ENCODE results near the gene CERS6.

The CERS6 gene

DNA sequence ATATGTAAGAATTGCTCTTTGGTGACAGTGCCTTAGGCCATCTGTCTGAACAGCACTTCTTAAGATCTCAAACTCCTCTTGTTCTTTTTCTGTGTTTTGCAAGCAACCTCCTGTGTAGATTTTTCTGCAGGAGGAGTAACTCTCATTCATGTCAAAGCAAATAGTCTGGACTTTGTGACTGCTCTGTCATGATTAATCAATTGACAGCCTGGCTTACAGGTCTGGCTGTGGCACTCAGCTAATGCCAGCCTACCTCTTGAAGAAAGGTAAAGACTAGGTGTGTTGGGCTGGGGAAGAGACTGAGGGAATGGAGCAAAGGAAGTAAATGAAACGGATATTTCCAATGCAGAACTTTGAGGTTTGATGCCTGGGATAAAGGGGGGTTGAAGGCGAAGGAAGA, 156.6 kb downstream of the CERS6 start:
- H3K27me3 ChIP-seq (ENCODE audit: low read depth, low read length), result no peaks in the 10 kb centered on the region
- H3K9me3 ChIP-seq (ENCODE audit: control insufficient read depth in 1 of 2, low read length in 2 of 2), result no peaks in the 10 kb centered on the region
- no peak overlapping the region for H3K27ac ChIP-seq (ENCODE audit: low read length)
- no peaks in the 10 kb centered on the region for H3K36me3 ChIP-seq (ENCODE audit: control insufficient read depth in 1 of 2, insufficient read depth in 2 of 2, low read length in 2 of 2)
- H3K4me1 ChIP-seq (ENCODE audit: control insufficient read depth in 1 of 2, insufficient read depth in 2 of 2, low read length in 2 of 2), result peaks cover 0 to 3% of the 10 kb centered on the region in 2 donors
- H3K4me3 ChIP-seq (ENCODE audit: low read depth in 1 of 2, low read length in 2 of 2), result no peak overlapping the region

GRCh38 chr2:168613551-168613950, 157.5 kb downstream of the CERS6 start:
- H3K36me3 ChIP-seq (ENCODE audit: control insufficient read depth in 1 of 2, insufficient read depth in 2 of 2, low read length in 2 of 2), result no peaks in the 10 kb centered on the region
- no peaks in the 10 kb centered on the region for H3K9me3 ChIP-seq (ENCODE audit: control insufficient read depth in 1 of 2, low read length in 2 of 2)
- H3K4me3 ChIP-seq (ENCODE audit: low read depth in 1 of 2, low read length in 2 of 2), result no peak overlapping the region
- H3K27me3 ChIP-seq (ENCODE audit: low read depth, low read length), result no peaks in the 10 kb centered on the region
- H3K4me1 ChIP-seq (ENCODE audit: control insufficient read depth in 1 of 2, insufficient read depth in 2 of 2, low read length in 2 of 2), result peaks cover 0 to 3% of the 10 kb centered on the region in 2 donors
- H3K27ac ChIP-seq (ENCODE audit: low read length), result no peak overlapping the region

- no peaks in the 10 kb centered on the region for H3K36me3 ChIP-seq (ENCODE audit: control insufficient read depth in 1 of 2, insufficient read depth in 2 of 2, low read length in 2 of 2)
- H3K27ac ChIP-seq (ENCODE audit: low read length), result no peak overlapping the region
- H3K27me3 ChIP-seq (ENCODE audit: low read depth, low read length), result no peaks in the 10 kb centered on the region
- no peaks in the 10 kb centered on the region for H3K9me3 ChIP-seq (ENCODE audit: control insufficient read depth in 1 of 2, low read length in 2 of 2)
- H3K4me1 ChIP-seq (ENCODE audit: control insufficient read depth in 1 of 2, insufficient read depth in 2 of 2, low read length in 2 of 2), result peaks cover 0 to 3% of the 10 kb centered on the region in 2 donors
- no peak overlapping the region for H3K4me3 ChIP-seq (ENCODE audit: low read depth in 1 of 2, low read length in 2 of 2)
These were observed 158.3 kb downstream of the CERS6 start for GRCh38 chr2:168614172-168615018.

- Histone ChIP-seq H3K36me3 (ENCODE audit: control insufficient read depth in 1 of 2, insufficient read depth in 2 of 2, low read length in 2 of 2) (no peaks in the 10 kb centered on the region), H3K4me1 (ENCODE audit: control insufficient read depth in 1 of 2, insufficient read depth in 2 of 2, low read length in 2 of 2) (no peaks in the 10 kb centered on the region), H3K4me3 (ENCODE audit: low read depth in 1 of 2, low read length in 2 of 2) (no peak overlapping the region), H3K27ac (ENCODE audit: low read length) (no peak overlapping the region), H3K9me3 (ENCODE audit: control insufficient read depth in 1 of 2, low read length in 2 of 2) (no peaks in the 10 kb centered on the region), H3K27me3 (ENCODE audit: low read depth, low read length) (no peaks in the 10 kb centered on the region)
These were observed 164.5 kb downstream of the CERS6 start for GRCh38 chr2:168620554-168620953.

- Histone ChIP-seq H3K9me3 (ENCODE audit: control insufficient read depth in 1 of 2, low read length in 2 of 2) (no peaks in the 10 kb centered on the region), H3K4me3 (ENCODE audit: low read depth in 1 of 2, low read length in 2 of 2) (no peak overlapping the region), H3K36me3 (ENCODE audit: control insufficient read depth in 1 of 2, insufficient read depth in 2 of 2, low read length in 2 of 2) (no peaks in the 10 kb centered on the region), H3K27ac (ENCODE audit: low read length) (no peak overlapping the region), H3K27me3 (ENCODE audit: low read depth, low read length) (no peaks in the 10 kb centered on the region), H3K4me1 (ENCODE audit: control insufficient read depth in 1 of 2, insufficient read depth in 2 of 2, low read length in 2 of 2) (peaks cover under 1 to 4% of the 10 kb centered on the region in 2 donors)
These were observed 166.5 kb downstream of the CERS6 start for GRCh38 chr2:168622559-168622958.

GRCh38 chr2:168624028-168624427, 168.0 kb downstream of the CERS6 start:
- no peak overlapping the region for H3K27ac ChIP-seq (ENCODE audit: low read length)
- H3K4me1 ChIP-seq (ENCODE audit: control insufficient read depth in 1 of 2, insufficient read depth in 2 of 2, low read length in 2 of 2), result peaks cover 4% of the 10 kb centered on the region in 2 donors
- H3K4me3 ChIP-seq (ENCODE audit: low read depth in 1 of 2, low read length in 2 of 2), result no peak overlapping the region
- no peaks in the 10 kb centered on the region for H3K9me3 ChIP-seq (ENCODE audit: control insufficient read depth in 1 of 2, low read length in 2 of 2)
- no peaks in the 10 kb centered on the region for H3K36me3 ChIP-seq (ENCODE audit: control insufficient read depth in 1 of 2, insufficient read depth in 2 of 2, low read length in 2 of 2)
- no peaks in the 10 kb centered on the region for H3K27me3 ChIP-seq (ENCODE audit: low read depth, low read length)

DNA sequence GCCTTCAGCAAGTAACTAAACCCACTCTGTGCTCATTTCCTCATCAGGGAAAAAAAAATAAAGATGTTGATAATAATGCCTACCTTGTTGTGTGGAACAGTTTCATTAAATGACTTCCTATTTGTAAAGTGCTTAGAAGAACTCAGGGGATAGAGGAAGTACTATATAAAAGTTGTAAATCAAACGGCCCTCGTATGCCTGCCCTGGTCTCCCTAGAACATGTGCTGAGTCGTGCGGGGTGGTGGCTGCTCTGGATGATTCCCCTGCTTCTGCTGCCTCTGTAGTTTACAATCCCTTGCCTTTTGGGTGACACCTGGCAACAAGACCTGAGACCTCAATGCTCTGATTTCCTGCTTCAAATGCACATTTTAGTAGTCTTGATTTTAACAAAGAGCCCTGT, 170.0 kb downstream of the CERS6 start:
- H3K27ac ChIP-seq (ENCODE audit: low read length), result no peak overlapping the region
- H3K4me3 ChIP-seq (ENCODE audit: low read depth in 1 of 2, low read length in 2 of 2), result no peak overlapping the region
- no peaks in the 10 kb centered on the region for H3K27me3 ChIP-seq (ENCODE audit: low read depth, low read length)
- peaks cover 4% of the 10 kb centered on the region in 2 donors for H3K4me1 ChIP-seq (ENCODE audit: control insufficient read depth in 1 of 2, insufficient read depth in 2 of 2, low read length in 2 of 2)
- no peaks in the 10 kb centered on the region for H3K36me3 ChIP-seq (ENCODE audit: control insufficient read depth in 1 of 2, insufficient read depth in 2 of 2, low read length in 2 of 2)
- H3K9me3 ChIP-seq (ENCODE audit: control insufficient read depth in 1 of 2, low read length in 2 of 2), result no peaks in the 10 kb centered on the region

- no peak overlapping the region for H3K27ac ChIP-seq (ENCODE audit: low read length)
- H3K9me3 ChIP-seq (ENCODE audit: control insufficient read depth in 1 of 2, low read length in 2 of 2), result no peaks in the 10 kb centered on the region
- H3K27me3 ChIP-seq (ENCODE audit: low read depth, low read length), result no peaks in the 10 kb centered on the region
- peaks cover 4% of the 10 kb centered on the region in 2 donors for H3K4me1 ChIP-seq (ENCODE audit: control insufficient read depth in 1 of 2, insufficient read depth in 2 of 2, low read length in 2 of 2)
- no peak overlapping the region for H3K4me3 ChIP-seq (ENCODE audit: low read depth in 1 of 2, low read length in 2 of 2)
- H3K36me3 ChIP-seq (ENCODE audit: control insufficient read depth in 1 of 2, insufficient read depth in 2 of 2, low read length in 2 of 2), result no peaks in the 10 kb centered on the region
These were observed 170.6 kb downstream of the CERS6 start for GRCh38 chr2:168626647-168627046.

DNA sequence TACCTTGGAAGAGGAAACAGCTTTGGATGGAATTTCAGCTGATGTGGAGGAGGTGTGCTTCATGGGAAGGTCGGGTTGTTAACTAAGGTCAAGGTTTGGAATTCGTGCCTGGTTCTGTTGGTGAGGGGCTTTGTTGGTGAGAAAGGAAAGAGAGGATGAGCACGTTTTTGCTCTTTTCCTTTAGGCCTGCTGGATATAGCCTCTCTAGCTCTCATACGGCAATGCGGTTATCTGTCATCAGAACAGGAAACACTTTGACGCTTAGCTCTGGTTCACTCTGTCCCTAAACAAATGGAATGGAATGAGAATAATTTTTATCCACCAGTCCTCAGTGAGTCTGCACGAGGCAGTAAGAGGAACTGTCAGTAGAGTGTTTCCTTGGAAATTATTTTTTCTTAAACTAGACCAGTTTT, 176.6 kb downstream of the CERS6 start:
- Histone ChIP-seq H3K4me1 (ENCODE audit: control insufficient read depth in 1 of 2, insufficient read depth in 2 of 2, low read length in 2 of 2) (peaks cover 2 to 28% of the 10 kb centered on the region in 2 donors), H3K27me3 (ENCODE audit: low read depth, low read length) (no peaks in the 10 kb centered on the region), H3K9me3 (ENCODE audit: control insufficient read depth in 1 of 2, low read length in 2 of 2) (no peaks in the 10 kb centered on the region), H3K4me3 (ENCODE audit: low read depth in 1 of 2, low read length in 2 of 2) (no peak overlapping the region), H3K27ac (ENCODE audit: low read length) (peak overlapping the region; percentile 65), H3K36me3 (ENCODE audit: control insufficient read depth in 1 of 2, insufficient read depth in 2 of 2, low read length in 2 of 2) (no peaks in the 10 kb centered on the region)

- no peaks in the 10 kb centered on the region for H3K36me3 ChIP-seq (ENCODE audit: control insufficient read depth in 1 of 2, insufficient read depth in 2 of 2, low read length in 2 of 2)
- peak overlapping the region; percentile 58 for H3K27ac ChIP-seq (ENCODE audit: low read length)
- peaks cover 0 to 28% of the 10 kb centered on the region in 2 donors for H3K4me1 ChIP-seq (ENCODE audit: control insufficient read depth in 1 of 2, insufficient read depth in 2 of 2, low read length in 2 of 2)
- no peaks in the 10 kb centered on the region for H3K27me3 ChIP-seq (ENCODE audit: low read depth, low read length)
- H3K9me3 ChIP-seq (ENCODE audit: control insufficient read depth in 1 of 2, low read length in 2 of 2), result no peaks in the 10 kb centered on the region
- H3K4me3 ChIP-seq (ENCODE audit: low read depth in 1 of 2, low read length in 2 of 2), result no peak overlapping the region
These were observed 177.1 kb downstream of the CERS6 start for GRCh38 chr2:168633200-168633599.

GRCh38 chr2:168633895-168634294, 177.8 kb downstream of the CERS6 start:
- Histone ChIP-seq H3K9me3 (ENCODE audit: control insufficient read depth in 1 of 2, low read length in 2 of 2) (no peaks in the 10 kb centered on the region), H3K4me3 (ENCODE audit: low read depth in 1 of 2, low read length in 2 of 2) (no peak overlapping the region), H3K27me3 (ENCODE audit: low read depth, low read length) (no peaks in the 10 kb centered on the region), H3K27ac (ENCODE audit: low read length) (peak overlapping the region; percentile 58), H3K4me1 (ENCODE audit: control insufficient read depth in 1 of 2, insufficient read depth in 2 of 2, low read length in 2 of 2) (peaks cover 4 to 28% of the 10 kb centered on the region in 2 donors), H3K36me3 (ENCODE audit: control insufficient read depth in 1 of 2, insufficient read depth in 2 of 2, low read length in 2 of 2) (no peaks in the 10 kb centered on the region)

Measured in muscle layer of duodenum (tissue), 2 donors.